CD8-positive, alpha-beta memory T cell (primary cell): Measurements from ENCODE around the gene ABCG5. TPM values are rescaled to one million over a fixed set of nuclear protein-coding genes. Genes with fewer than 3 reads are reported as not detected.

Experiments
- polyA plus RNA-seq: library from polyadenylated mRNA; unstranded; fragments of 300-500 nt; fragmentation: Illumina TruSeq; gene quantifications from one replicate; pipeline ENCODE4 v1.2.3, GENCODE V29; 2021
- total RNA-seq, 2 experiments: library from RNA; stranded (reverse); gene quantifications; one replicate each; pipeline ENCODE4 v1.2.3, GENCODE V29; 2021

ABCG5 gene
- total and polyA plus RNA-seq, 3 experiments from 2014 or later: not detected

Other genes starting within 250 kb of the ABCG5 start
- 10 to 100 TPM; 45.8 to 48.7 TPM for gene THADA, start 242.8 kb downstream of the ABCG5 start, total RNA-seq
- gene THADA, start 242.8 kb downstream of the ABCG5 start, polyA plus RNA-seq: 12.2 TPM
- under 1 TPM; 0.48 to 0.49 TPM for gene PLEKHH2, start 201.6 kb downstream of the ABCG5 start, total RNA-seq
- gene PLEKHH2, start 201.6 kb downstream of the ABCG5 start, polyA plus RNA-seq: not detected
- under 1 TPM in 1 of 2 experiments, not detected in 1; 0.20 TPM for gene C1GALT1C1L, start 162.4 kb downstream of the ABCG5 start, total RNA-seq
- not detected for gene C1GALT1C1L, start 162.4 kb downstream of the ABCG5 start, polyA plus RNA-seq
- 10 to 100 TPM; 12.7 to 14.2 TPM for gene DYNC2LI1, start 64.8 kb downstream of the ABCG5 start, total RNA-seq
- 5.3 TPM for gene DYNC2LI1, start 64.8 kb downstream of the ABCG5 start, polyA plus RNA-seq
- not detected for gene ABCG8, start 132 bp upstream of the ABCG5 start, total RNA-seq
- not detected for gene ABCG8, start 132 bp upstream of the ABCG5 start, polyA plus RNA-seq
- 100 to 1,000 TPM; 164 to 166 TPM for gene LRPPRC, start 157.2 kb upstream of the ABCG5 start, total RNA-seq
- 41.0 TPM for gene LRPPRC, start 157.2 kb upstream of the ABCG5 start, polyA plus RNA-seq